ENCODE measurements around the gene SCFD2.

SCFD2 gene

DNA sequence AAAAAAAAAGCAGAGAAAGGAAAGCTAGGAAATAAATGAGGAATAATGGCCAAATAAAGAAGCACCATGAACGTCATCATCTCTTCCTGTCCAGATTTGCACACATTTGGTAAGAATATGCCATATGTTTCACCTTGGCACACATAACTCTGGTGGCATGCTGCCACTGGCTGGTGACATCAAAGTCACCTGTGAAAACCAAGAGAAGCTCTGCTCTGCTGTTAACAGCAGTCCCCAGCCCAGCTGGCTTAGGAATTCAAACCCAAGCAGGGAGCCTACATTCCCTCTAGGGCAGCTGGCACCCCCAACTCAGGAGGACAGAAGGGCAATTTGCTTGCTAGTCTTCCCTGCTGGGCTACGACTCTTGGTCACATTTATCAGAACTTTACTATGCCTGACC, 426.1 kb downstream of the SCFD2 start:
- no peak for DNase-seq (ENCODE audit: low read depth)
- H3K4me3 ChIP-seq (ENCODE audit: low read length), result no peak overlapping the region
- no peak for TF ChIP-seq CTCF (conservative IDR thresholded peaks at IDR 0.05; ENCODE audit: low read length)

- no peak overlapping the region for H3K4me3 ChIP-seq (ENCODE audit: low read length)
- no peak for DNase-seq (ENCODE audit: low read depth)
- TF ChIP-seq CTCF (conservative IDR thresholded peaks at IDR 0.05; ENCODE audit: low read length), result no peak
These were observed 426.5 kb downstream of the SCFD2 start for GRCh38 chr4:52939325-52939724.

DNA sequence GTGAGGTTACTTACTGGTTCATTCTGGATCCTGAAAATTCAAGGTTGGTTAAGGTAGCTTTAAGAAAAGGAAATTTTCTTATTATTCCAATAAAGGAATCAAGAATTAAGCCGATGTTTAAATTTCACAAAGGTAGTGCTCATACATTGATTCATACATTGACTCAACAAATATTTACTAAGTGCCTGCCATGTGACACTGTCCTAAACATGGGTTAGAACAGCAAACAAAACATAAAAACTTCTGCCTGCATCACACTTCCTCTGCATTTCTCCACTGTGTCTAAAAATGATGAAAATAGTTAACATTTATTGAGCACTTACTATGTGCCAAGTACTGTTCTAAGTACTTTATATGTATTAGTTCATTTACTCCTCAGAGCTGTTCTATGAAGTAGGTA, 428.0 kb downstream of the SCFD2 start:
- H3K4me3 ChIP-seq (ENCODE audit: low read length), result no peak overlapping the region
- no peak for DNase-seq (ENCODE audit: low read depth)
- TF ChIP-seq CTCF (conservative IDR thresholded peaks at IDR 0.05; ENCODE audit: low read length), result no peak

DNA sequence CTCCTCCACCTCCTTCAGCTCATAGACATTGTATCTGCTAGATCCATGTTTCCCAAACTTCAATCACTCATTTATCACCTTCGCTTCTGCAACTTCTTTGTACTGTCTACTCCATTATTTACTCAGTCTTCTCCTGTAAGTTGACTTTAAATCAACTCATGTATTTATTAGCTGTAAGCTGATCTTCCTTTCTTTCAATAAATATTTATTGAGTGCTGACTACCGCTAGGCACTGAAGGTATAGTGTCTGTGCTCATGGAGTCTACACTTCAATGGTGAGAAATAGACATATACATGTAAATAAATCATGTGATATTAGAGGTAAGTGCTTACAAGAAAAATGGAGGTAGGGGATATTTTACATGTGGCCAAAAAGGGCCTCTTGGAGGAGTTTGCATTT, 429.1 kb downstream of the SCFD2 start:
- DNase-seq (ENCODE audit: low read depth), result no peak
- H3K4me3 ChIP-seq (ENCODE audit: low read length), result no peak overlapping the region
- no peak for TF ChIP-seq CTCF (conservative IDR thresholded peaks at IDR 0.05; ENCODE audit: low read length)

DNA sequence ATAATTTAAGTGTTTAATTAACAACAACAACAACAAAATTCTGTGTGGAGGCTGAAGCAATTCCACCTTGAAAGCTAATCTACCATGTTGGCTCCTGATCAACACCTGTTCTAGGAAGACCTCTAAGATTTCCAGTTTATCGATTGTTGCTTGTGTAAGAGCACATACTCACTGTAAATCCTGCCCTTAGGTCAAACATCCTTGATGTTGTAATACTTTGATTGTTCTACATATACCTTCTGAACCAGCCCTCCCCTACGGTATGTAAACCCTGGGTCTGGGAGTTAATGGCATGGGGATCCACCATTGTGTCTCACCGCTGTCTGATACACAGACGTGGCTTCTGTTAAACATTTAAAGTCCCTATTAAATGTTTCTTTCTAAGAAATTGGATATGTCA, 430.5 kb downstream of the SCFD2 start:
- no peak for DNase-seq (ENCODE audit: low read depth)
- TF ChIP-seq CTCF (conservative IDR thresholded peaks at IDR 0.05; ENCODE audit: low read length), result no peak

GRCh38 chr4:52933738-52934137, 432.1 kb downstream of the SCFD2 start:
- H3K4me3 ChIP-seq (ENCODE audit: low read length), result no peak overlapping the region
- TF ChIP-seq CTCF (conservative IDR thresholded peaks at IDR 0.05; ENCODE audit: low read length), result no peak
- peak; percentile 23 for DNase-seq (ENCODE audit: low read depth)

More for the DNA sequence above, 430.5 kb downstream of the SCFD2 start:
- H3K4me3 ChIP-seq (ENCODE audit: low read length), result no peak overlapping the region

DNA sequence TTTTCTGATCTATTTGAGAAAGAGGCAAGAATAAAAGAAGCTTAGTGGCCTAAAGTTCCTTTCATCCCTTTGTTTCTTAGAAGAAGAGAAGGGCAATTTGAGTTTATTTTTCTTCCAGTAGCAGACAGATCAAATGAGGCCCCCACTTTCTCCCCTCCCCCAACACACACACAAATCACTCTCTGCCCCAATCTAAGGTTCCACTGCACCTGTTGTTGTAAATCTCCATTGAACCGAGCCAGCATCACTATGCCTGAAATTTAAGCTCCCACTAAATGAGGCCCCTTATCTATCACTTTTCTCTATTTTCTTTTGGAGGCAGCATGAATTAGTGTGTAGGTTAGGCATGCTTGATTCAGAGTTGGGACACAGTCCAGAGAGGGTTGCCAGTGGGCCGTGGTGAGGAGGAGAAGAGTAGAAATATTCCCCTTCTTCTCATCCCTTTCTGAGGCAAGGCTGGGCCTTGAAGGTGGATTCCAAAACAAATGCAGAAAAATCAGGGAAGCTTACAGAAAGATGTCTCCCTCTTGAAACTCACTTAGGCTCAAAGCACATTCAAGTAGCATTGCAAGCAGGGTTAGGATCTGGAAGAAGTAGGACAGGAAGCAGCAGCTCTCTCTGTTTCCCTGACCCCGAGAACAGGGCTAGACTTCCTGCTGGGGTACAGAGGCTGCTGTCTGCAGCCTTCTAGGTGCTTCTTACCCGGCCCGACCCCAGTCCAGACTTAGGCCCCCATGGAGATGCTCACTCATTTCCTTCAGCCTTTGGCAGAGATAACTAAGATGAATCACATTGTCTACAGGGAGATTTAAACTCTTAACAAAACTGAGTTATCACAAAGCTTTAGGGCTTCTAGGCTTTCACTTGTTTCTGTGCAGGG, 433.0 kb downstream of the SCFD2 start:
- no peak for TF ChIP-seq CTCF (conservative IDR thresholded peaks at IDR 0.05; ENCODE audit: low read length)
- DNase-seq (ENCODE audit: low read depth), result peak; percentile 41
- no peak overlapping the region for H3K4me3 ChIP-seq (ENCODE audit: low read length)

Measured in AG10803 (cell line).